GM12878 (cell line): ENCODE measurements around the gene FER1L5. TPM values are rescaled to one million over a fixed set of nuclear protein-coding genes. Genes with fewer than 3 reads are reported as not detected.

Experiments
- ATAC-seq: fragments of 200-7000 bp; cut with Tn5 transposase; 3 replicates; pipeline ENCODE4 v1.9.1; 2020; ENCODE audit warnings: mild to moderate bottlenecking, moderate library complexity
- BruUV-seq: library from RNA; stranded (reverse); fragments of 400-500 nt; replicated peaks from 2 replicates; lab custom pipeline; 2021; lab: Mats Ljungman, UMichigan
- CTCF ChIA-PET: fragments of 300-600 bp; sonication (Branson Sonifier 250); formaldehyde crosslinking; extraction: SDS; loops from one replicate; lab custom pipeline; 2021; ENCODE audit warnings: inconsistent platforms; lab: Yijun Ruan, JAX
- POLR2A ChIA-PET: fragments of 350-600 bp; formaldehyde crosslinking; extraction: SDS; loops from one replicate; lab custom pipeline; 2021; ENCODE audit warnings: inconsistent platforms; lab: Charles Lee
- RAD21 ChIA-PET: fragments of 300-600 bp; sonication (Branson Sonifier 250); formaldehyde crosslinking; loops from one replicate; lab custom pipeline; 2023; ENCODE audit warnings: antibody characterized with exemption; ENCODE audit not compliant: unreplicated experiment; lab: Charles Lee
- SMC1A ChIA-PET: fragments of 300-600 bp; sonication (Branson Sonifier 250); formaldehyde crosslinking; loops from one replicate; lab custom pipeline; 2023; ENCODE audit not compliant: unreplicated experiment, uncharacterized antibody; lab: Charles Lee
- DNase-seq: peaks from one replicate; pipeline ENCODE4 v3.0.0-alpha.2; 2011; ENCODE audit warnings: low read depth, low spot score
- FAIRE-seq: peaks from 3 replicates; lab custom pipeline; 2011; peaks lifted over from hg19 to GRCh38; lab: Jason Lieb, UNC
- H2AFZ ChIP-seq: 2 replicates; pipeline ENCODE4 v1.6.0; 2011; ENCODE audit warnings: low read depth, low read length, control low read depth; ENCODE audit not compliant: control insufficient read depth
- H3K27ac ChIP-seq: 2 replicates; pipeline ENCODE4 v1.5.1; 2011; ENCODE audit warnings: control low read depth; ENCODE audit not compliant: control insufficient read depth, insufficient read depth
- H3K27me3 ChIP-seq, 2 experiments: replicated peaks in 1 of 2; 2 replicates each; pipeline versions ENCODE4 v1.6.0 to v1.6.1; 2011; ENCODE audit warnings: low read length in 1 of 2; ENCODE audit not compliant: control insufficient read depth in 2 of 2, insufficient read depth in 2 of 2
- H3K36me3 ChIP-seq, 2 experiments: 2 replicates each; pipeline ENCODE4 v1.5.1; 2011; ENCODE audit warnings: low read length in 1 of 2; ENCODE audit not compliant: control insufficient read depth in 2 of 2, insufficient read depth in 2 of 2
- H3K4me1 ChIP-seq: 2 replicates; pipeline ENCODE4 v1.6.1; 2011; ENCODE audit warnings: mild to moderate bottlenecking, low read length, moderate library complexity, mixed read lengths; ENCODE audit not compliant: control insufficient read depth, insufficient read depth
- H3K4me2 ChIP-seq: 2 replicates; pipeline ENCODE4 v1.6.0; 2011; ENCODE audit warnings: control low read depth; ENCODE audit not compliant: control insufficient read depth, insufficient read depth
- H3K4me3 ChIP-seq: fragments of 200-600 bp; sonication (generic); 2 replicates; pipeline ENCODE4 v1.5.1; 2016
- H3K79me2 ChIP-seq: 2 replicates; pipeline ENCODE4 v1.6.0; 2011; ENCODE audit warnings: low read length; ENCODE audit not compliant: control insufficient read depth, insufficient read depth
- H3K9ac ChIP-seq: 2 replicates; pipeline ENCODE4 v1.8.0; 2011; ENCODE audit warnings: low read length, control low read depth, mixed read lengths; ENCODE audit not compliant: control insufficient read depth, insufficient read depth
- H3K9me3 ChIP-seq: replicated peaks from 3 replicates; pipeline ENCODE4 v1.5.1; 2011; ENCODE audit warnings: mild to moderate bottlenecking, low read length; ENCODE audit not compliant: control insufficient read depth, insufficient read depth
- H4K20me1 ChIP-seq: 2 replicates; pipeline ENCODE4 v1.6.0; 2011; ENCODE audit not compliant: control insufficient read depth, insufficient read depth
- ASH2L ChIP-seq: fragments of 300-600, 200-600 bp; sonication (generic); IDR thresholded peaks from 2 replicates; pipeline ENCODE4 v1.6.1; 2017; ENCODE audit warnings: low read depth, mild to moderate bottlenecking, borderline replicate concordance
- BCLAF1 ChIP-seq: fragments of 450-650 bp; IDR thresholded peaks from 2 replicates; pipeline ENCODE4 v1.6.1; 2017; ENCODE audit warnings: antibody characterized with exemption, mild to moderate bottlenecking, moderate library complexity
- CBFB ChIP-seq: IDR thresholded peaks from 2 replicates; pipeline ENCODE4 v1.6.1; 2016; ENCODE audit warnings: antibody characterized with exemption, low read depth
- CBX5 ChIP-seq: sonication (generic); IDR thresholded peaks from 2 replicates; pipeline ENCODE4 v1.6.1; 2016; ENCODE audit warnings: low read depth, moderate library complexity, mild to moderate bottlenecking, inconsistent platforms
- CEBPB ChIP-seq, 2 experiments: fragments of 150-350 bp in 1 of 2; IDR thresholded peaks; 2 replicates each; pipeline ENCODE4 v1.6.1; 2012 to 2014; ENCODE audit warnings: low read depth in 2 of 2, low read length in 2 of 2, borderline replicate concordance in 1 of 2, inconsistent platforms in 1 of 2
- CHD1 ChIP-seq: IDR thresholded peaks from 2 replicates; pipeline ENCODE4 v1.6.1; 2012; ENCODE audit warnings: low read depth, low read length, improper control_type of control experiment
- CREM ChIP-seq: IDR thresholded peaks from 2 replicates; pipeline ENCODE4 v1.6.1; 2014; ENCODE audit warnings: antibody characterized with exemption, low read depth
- EED ChIP-seq: sonication (generic); IDR thresholded peaks from 2 replicates; pipeline ENCODE4 v1.6.1; 2016; ENCODE audit warnings: antibody characterized with exemption, low read depth
- FOXM1 ChIP-seq: IDR thresholded peaks from 2 replicates; pipeline ENCODE4 v1.6.1; 2012; ENCODE audit warnings: low read depth, mild to moderate bottlenecking, inconsistent platforms, low read length, moderate library complexity
- HDGF ChIP-seq: fragments of 450-650 bp; IDR thresholded peaks from 2 replicates; pipeline ENCODE4 v1.6.1; 2016; ENCODE audit warnings: antibody characterized with exemption
- KLF5 ChIP-seq: fragments of 450-650 bp; IDR thresholded peaks from 2 replicates; pipeline ENCODE4 v1.6.1; 2014; ENCODE audit warnings: mild to moderate bottlenecking; ENCODE audit not compliant: partially characterized antibody
- RAD21 ChIP-seq: IDR thresholded peaks from 2 replicates; pipeline ENCODE4 v1.6.1; 2011; ENCODE audit warnings: mild to moderate bottlenecking, low read depth, low read length, moderate library complexity; ENCODE audit not compliant: insufficient read depth
- USF1 ChIP-seq: IDR thresholded peaks from 2 replicates; pipeline ENCODE4 v1.6.1; 2011; ENCODE audit warnings: borderline replicate concordance, low read depth, mild to moderate bottlenecking, moderate library complexity, mixed read lengths, low read length; ENCODE audit not compliant: insufficient read depth; ENCODE audit errors: extremely low read length
- WRNIP1 ChIP-seq: IDR thresholded peaks from 2 replicates; pipeline ENCODE4 v1.6.1; 2011; ENCODE audit warnings: low read depth, low read length, improper control_type of control experiment, borderline replicate concordance
- YBX1 ChIP-seq: fragments of 450-650 bp; IDR thresholded peaks from 2 replicates; pipeline ENCODE4 v1.6.1; 2016; ENCODE audit warnings: antibody characterized with exemption
- YY1 ChIP-seq: IDR thresholded peaks from 2 replicates; pipeline ENCODE4 v1.6.1; 2011; ENCODE audit warnings: low read depth, mild to moderate bottlenecking, low read length
- ZNF384 ChIP-seq: IDR thresholded peaks from 2 replicates; pipeline ENCODE4 v1.6.1; 2012; ENCODE audit warnings: low read depth, mild to moderate bottlenecking, low read length, improper control_type of control experiment, borderline replicate concordance
- WGBS: methylation state at CpG from one replicate; pipeline ENCODE4 v1.1.6; 2016; ENCODE audit warnings: low lambda C conversion rate; ENCODE audit not compliant: insufficient replicate concordance, insufficient coverage; ENCODE audit errors: missing lambda C conversion rate; 5-methylcytosine and 5-hydroxymethylcytosine counted together
- in situ Hi-C: fragments of 300-500 bp; cut with MboI; formaldehyde crosslinking; loops from 9 replicates; pipeline ENCODE4 v1.14.3; 2018; ENCODE audit warnings: mixed read lengths
- intact Hi-C: fragments of 100-400 bp; cut with micrococcal nuclease; formaldehyde crosslinking; loops from one replicate; pipeline ENCODE4 v1.14.2; 2022; ENCODE audit not compliant: unreplicated experiment
- polyA plus RNA-seq, 11 experiments: library from polyadenylated mRNA; depleted of rRNA in 4 of 11; unstranded in 6 of 11; stranded (reverse) in 5 of 11; fragments of >200 nt; fragmentation: Nextera tagmentation in 4 of 11; fragmentation: Illumina TruSeq in 1 of 11; extraction: Ambion mirVana in 4 of 11; extraction: Trizol in 1 of 11; gene quantifications; 1 replicate in 1 of 11; 2 replicates in 10 of 11; pipeline versions ENCODE4 v1.2.1 to v1.2.3, GENCODE V29; 2011 to 2016; ENCODE audit warnings: inconsistent platforms in 2 of 11, missing spikeins in 2 of 11, low read depth in 1 of 11
- total RNA-seq, 4 experiments: library from RNA; depleted of rRNA in 3 of 4; stranded (reverse); fragments of >200 nt in 3 of 4; fragmentation: Illumina TruSeq in 1 of 4; extraction: Trizol in 1 of 4; gene quantifications; 2 replicates each; pipeline versions ENCODE4 v1.2.1 to v1.2.3, GENCODE V29; 2013 to 2021
- TF ChIP-seq, protein P1 (sequence below): fragments of 450-650 bp; IDR thresholded peaks from 2 replicates; pipeline ENCODE4 v1.6.1; 2016; ENCODE audit warnings: mild to moderate bottlenecking

The FER1L5 gene
- total and polyA plus RNA-seq, 10 of the 15 experiments (the other 5 are each of a cell fraction or from before 2014, with no cell fraction given) = not detected

DNA sequence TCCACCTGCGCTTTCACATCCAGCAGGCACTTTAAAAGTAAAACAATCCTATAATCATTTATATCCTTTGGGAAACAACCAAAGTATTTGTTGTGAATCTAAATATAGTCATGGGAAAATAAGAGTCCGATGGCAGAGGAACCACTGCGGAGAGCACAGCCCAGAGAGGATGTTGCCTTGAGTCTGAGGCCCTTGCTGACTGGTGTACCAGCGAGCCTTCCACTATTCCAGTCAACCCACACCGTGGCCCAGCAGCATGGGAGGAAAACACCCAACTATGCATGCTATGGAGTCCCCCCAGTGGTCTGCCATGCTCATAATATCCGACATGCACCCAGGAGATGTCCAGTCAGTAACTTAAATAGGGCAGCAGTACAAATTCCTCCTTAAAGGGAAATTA is 26.0 kb upstream of the FER1L5 start (continued):
- TF ChIP-seq EED = no peak
- no peak for TF ChIP-seq CBFB
- no peak for TF ChIP-seq CEBPB (IDR thresholded peaks at IDR 0.05; ENCODE audit: borderline replicate concordance in 1 of 2, low read depth in 2 of 2, low read length in 2 of 2)
- TF ChIP-seq YY1 = no peak
- TF ChIP-seq HDGF = no peak

DNA sequence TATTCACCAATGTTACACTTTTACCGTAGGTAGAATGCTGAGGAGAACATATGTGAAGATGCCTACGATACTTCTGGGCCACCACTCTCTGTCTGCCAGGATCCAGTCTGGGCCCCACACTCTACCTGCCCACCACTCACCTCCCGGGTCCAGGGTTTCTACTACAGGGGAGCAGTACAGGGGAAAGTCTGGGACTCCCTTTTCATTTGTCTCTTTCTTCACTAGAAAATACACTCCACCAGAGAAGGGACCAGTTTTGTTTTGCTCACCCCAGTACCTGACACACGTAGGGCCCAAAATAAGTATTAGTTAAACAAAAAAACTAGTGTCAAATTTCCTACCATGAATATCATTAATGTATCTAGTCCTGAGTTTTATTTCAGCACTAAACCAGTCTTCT is 25.6 kb upstream of the FER1L5 start:
- POLR2A ChIA-PET = no interaction called here
- FAIRE-seq (no peak), DNase-seq (no peak), ATAC-seq (no peak)
- Histone ChIP-seq H3K9me3 (no peaks in the 10 kb centered on the region), H3K4me3 (no peak overlapping the region), H3K27ac (no peak overlapping the region), H4K20me1 (no peaks in the 10 kb centered on the region), H3K27me3 (no peaks in the 10 kb centered on the region), H3K9ac (no peak overlapping the region), H3K79me2 (no peaks in the 10 kb centered on the region), H3K4me1 (no peaks in the 10 kb centered on the region), H2AFZ (no peak overlapping the region), H3K4me2 (no peak overlapping the region), H3K36me3 (peaks cover 11 to 20% of the 10 kb centered on the region in 2 experiments; a peak in 3 of 4 replicates)
- in situ Hi-C loops (no loop called here), intact Hi-C loops (no loop called here)
- BruUV-seq = no TSS peak
- 97% methylated on average over 4 of the region's 4 CpGs for WGBS
- SMC1A ChIA-PET = no interaction called here
- no peak for TF ChIP-seq RAD21
- TF ChIP-seq CBX5 = no peak
- no peak for TF ChIP-seq YBX1
- TF ChIP-seq ZNF384 = no peak
- no peak for TF ChIP-seq BCLAF1
- TF ChIP-seq USF1 = no peak
- TF ChIP-seq KLF5 = no peak
- TF ChIP-seq CHD1 = no peak
- TF ChIP-seq FOXM1 = no peak
- no peak for TF ChIP-seq ASH2L
- TF ChIP-seq, protein P1, sequence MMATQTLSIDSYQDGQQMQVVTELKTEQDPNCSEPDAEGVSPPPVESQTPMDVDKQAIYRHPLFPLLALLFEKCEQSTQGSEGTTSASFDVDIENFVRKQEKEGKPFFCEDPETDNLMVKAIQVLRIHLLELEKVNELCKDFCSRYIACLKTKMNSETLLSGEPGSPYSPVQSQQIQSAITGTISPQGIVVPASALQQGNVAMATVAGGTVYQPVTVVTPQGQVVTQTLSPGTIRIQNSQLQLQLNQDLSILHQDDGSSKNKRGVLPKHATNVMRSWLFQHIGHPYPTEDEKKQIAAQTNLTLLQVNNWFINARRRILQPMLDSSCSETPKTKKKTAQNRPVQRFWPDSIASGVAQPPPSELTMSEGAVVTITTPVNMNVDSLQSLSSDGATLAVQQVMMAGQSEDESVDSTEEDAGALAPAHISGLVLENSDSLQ = no peak
- no peak for TF ChIP-seq CREM
- no peak for TF ChIP-seq WRNIP1
- RAD21 ChIA-PET = no interaction called here
- CTCF ChIA-PET = interaction anchor here (0.7 kb wide), 1 partner anchor 239 kb away, joined by 3 read pairs; no protein-coding TSS in a partner anchor
